AG08395 (cell line): ENCODE results near the gene CRB1.

Source experiments
- DNase-seq: peaks from one replicate; pipeline ENCODE4 v3.0.0; 2012; ENCODE audit warnings: mixed read lengths, low spot score

CRB1 gene

DNA sequence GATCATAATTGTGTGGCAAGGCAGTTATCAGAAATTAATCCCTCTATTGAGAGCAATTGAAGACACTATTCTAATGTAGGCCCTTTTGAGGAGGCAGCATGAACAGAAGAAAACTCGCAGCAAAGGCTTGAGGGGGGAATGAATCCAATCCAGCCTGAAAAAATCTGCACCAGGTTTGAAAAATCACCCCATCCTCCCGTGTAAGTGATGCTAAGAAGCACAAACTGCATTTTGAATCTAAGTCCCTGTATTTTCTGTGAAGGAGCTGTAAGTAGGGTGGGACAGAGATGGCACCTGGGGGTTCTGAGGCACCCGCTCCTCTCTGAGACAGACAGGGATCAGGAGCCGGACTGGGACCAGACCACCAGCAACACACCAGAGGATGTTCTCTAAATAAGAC is at the start of gene CRB1:
CRB1 (plus strand) TSS at position 241 of the 400 bp plus-strand sequence. CDS start 161 bp downstream, outside the sequence.
- peak; percentile 14 for DNase-seq

DNA sequence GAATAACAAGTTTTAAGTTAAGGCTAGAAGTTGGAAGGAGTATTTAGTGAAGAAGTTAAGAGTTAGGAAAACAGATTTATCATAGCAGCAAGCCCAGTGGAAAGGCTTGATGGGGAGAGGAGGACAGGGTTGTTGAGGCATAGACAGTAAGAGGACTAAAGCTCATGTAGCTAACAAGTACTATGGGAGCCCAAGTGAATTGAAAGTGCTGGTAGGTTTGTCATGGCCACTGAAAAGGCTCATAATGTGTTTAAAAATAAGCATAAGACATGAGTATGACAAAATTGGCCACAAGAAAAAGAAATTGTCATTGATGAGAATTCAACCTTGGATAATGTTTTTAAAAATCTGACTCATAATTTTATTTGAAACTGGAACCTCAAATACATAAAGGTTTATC is 49.2 kb upstream of the CRB1 start:
- DNase-seq, result no peak

DNA sequence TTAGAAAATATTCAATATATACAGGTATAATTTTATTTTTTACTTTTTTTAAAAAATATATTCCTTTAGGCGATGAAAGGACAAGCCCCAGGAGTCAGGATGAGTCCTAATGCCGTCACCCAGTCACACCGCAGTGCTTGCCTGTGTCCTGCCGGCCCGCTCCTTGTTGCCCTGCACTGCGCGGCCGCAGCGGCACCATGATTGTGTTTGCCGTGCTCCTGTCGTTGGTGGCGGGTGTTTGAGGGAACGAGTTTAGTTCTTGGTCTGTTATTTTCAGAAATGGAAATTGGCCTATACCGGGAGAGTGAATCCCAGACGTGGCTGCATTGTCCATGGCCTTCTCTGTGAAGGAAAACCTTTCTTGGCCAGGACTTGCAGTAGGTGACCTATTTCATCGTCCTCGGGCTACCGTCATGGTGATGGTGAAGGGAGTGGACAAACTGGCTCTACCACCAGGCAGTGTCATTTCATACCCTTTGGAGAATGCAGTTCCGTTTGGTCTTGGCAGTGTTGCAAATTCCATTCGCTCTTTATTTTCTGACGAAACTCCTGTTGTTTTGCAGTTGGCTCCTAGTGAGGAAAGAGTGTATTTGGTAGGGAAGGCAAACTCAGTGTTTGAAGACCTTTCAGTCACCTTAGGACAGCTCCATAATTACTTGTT is 45.9 kb upstream of the CRB1 start:
- DNase-seq, result no peak

GRCh38 chr1:197222780-197223179 is 45.3 kb upstream of the CRB1 start:
- DNase-seq, result no peak

GRCh38 chr1:197224160-197224559 is 43.9 kb upstream of the CRB1 start:
- DNase-seq, result peak; percentile 28

DNA sequence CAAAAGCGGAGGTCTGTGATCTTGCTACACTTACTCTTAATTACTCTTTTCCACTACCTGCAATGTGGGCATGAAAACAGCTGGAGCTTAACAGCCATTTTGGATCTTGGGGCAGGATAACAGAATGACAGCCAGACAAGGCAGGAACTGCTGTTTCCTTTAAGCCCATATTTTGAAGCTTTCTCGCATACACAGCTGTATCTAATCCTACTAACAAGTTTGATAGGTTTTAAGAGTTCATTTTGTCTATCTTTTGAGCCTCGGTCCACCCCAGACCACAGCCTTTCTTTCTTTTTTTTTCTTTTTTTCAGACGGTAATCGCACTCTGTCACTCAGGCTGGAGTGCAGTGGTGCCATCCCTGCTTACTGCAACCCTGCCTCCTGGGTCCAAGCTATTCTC is 42.4 kb upstream of the CRB1 start:
- no peak for DNase-seq

DNA sequence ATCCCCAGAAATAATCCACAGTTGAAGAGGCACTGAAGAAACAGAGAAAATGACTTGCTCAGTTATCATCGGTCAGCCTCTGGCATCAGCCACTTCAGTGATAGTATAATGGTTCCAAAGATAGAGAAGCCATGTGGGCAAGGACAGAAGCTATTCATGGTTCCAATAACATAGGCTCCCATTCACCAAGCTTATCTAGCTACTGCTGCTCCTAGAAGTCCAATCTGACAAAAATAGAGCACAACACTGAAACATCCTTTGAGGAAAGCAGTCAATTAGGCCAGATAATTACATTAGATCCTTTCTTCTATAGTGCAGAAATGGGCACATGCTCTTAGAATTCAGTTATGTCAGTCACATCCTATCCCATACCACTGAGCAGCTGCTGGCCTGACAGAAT is 33.5 kb upstream of the CRB1 start:
- DNase-seq, result no peak

DNA sequence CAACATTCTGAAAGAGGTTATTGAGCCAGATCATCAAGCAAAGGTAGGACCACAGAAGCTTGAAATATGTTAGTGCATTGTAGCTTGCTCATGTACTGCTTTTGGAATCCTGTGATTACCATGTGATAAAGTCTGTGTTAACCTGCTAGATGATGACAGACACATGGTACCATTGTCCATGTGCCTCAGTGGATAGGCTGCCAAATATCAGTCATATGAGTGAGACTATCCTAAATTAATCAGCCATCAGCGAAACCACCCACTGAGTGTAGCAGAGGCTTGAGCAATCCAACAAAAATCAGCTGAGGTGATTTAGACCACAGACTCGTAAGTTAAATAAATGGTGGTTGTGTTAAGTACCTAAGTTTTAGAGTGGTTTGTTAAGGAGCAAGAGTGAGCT is 32.7 kb upstream of the CRB1 start:
- DNase-seq, result no peak

- no peak for DNase-seq
Measured at GRCh38 chr1:197247465-197247864, 20.6 kb upstream of the CRB1 start.

DNA sequence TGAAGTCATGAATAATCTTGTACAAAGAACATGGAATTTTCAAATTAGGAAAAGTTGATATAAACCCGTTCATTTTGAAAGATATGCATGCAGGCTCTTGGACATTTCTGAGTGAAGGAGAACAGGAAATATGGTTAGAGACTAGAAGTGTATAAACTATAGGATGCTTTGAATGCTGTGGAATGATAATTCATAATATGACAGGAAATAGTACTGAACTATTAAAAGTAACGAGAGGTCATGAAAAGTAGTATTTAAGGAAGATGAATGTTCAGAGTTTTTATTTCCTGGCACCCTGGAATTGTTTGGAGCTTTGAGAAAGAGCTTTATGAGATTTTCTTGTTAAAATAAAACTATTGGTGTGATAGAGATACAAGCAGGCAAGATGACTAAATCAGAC is 18.7 kb upstream of the CRB1 start:
- no peak for DNase-seq

DNA sequence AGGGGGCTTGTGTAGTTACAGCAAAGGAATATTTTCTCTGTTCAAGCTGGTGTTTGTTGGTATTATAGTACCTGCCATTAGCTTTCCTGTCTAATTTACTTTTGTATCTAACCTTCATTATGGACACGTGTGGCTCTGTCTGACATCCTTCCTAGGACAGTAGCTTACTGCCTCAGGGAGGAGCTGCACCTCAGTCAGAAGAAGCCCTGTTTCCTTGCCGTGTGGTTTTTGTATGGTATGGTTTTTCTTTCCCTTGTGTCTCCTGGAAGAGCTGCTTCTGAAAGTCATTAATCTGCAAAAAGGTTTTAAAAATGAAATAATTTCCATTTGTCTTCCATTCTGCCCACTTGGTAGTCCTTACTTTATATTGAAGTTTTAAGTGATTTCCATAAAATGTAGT is 17.4 kb upstream of the CRB1 start:
- no peak for DNase-seq

DNA sequence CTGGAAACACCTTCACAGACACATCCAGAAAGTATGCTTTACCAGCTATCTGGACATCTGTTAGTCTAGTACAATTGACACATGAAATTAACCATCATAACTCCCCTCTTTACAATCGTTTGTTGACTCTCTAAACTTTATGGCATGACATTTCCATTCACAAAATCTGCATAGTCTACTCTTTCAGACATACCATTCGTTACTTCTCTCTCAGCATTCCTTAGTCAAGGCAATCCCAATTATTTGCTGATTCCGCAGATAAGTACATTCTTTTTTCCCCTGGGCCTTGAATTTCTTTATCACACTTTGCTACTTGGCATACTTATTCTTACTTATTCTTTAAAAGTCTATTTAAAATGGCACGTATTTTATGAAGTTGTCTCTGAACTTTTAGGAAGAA is 15.1 kb upstream of the CRB1 start:
- DNase-seq, result no peak

GRCh38 chr1:197254866-197255265 is 13.2 kb upstream of the CRB1 start:
- DNase-seq, result no peak

GRCh38 chr1:197264936-197265567 is 3.0 kb upstream of the CRB1 start:
- no peak for DNase-seq

- no peak for DNase-seq
Measured at GRCh38 chr1:197269053-197269452, 1.0 kb downstream of the CRB1 start.

DNA sequence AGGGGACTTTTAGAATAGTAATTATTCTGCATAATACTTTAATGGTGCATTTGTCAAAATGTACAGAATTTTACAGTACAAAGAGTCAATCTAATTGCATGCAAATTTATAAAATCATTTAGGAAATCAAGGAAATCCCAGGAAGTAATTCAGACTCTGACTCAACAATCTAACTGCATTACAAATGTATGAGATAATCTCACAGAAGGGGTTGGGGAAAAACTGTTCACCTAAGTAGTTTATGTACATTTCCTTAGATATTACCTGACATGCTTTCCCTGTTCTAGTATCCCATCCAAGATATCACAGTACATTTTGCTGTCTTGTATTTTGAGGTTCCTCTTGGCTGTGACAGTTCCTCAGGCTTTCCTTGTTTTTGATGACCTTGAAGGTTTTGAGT is 4.7 kb downstream of the CRB1 start:
- DNase-seq, result no peak

DNA sequence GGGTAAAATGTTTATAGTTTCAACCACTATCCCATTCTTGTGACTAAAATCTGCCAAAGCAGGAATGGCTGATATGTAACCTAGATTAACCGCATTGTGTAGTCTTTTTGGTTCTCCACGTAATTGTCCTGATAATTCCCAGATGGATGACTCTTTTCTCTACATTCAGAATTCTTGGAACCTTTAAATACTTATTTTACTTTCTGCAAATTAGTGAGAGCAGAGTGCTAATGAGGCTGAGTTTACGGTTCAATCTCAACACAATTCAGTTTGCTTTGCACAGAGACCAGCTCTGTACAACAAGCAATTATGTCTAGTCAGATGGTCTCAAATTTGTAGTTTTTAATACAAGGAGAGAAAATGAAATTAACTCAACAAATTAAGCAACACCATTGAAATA is 9.1 kb downstream of the CRB1 start:
- DNase-seq, result no peak

DNA sequence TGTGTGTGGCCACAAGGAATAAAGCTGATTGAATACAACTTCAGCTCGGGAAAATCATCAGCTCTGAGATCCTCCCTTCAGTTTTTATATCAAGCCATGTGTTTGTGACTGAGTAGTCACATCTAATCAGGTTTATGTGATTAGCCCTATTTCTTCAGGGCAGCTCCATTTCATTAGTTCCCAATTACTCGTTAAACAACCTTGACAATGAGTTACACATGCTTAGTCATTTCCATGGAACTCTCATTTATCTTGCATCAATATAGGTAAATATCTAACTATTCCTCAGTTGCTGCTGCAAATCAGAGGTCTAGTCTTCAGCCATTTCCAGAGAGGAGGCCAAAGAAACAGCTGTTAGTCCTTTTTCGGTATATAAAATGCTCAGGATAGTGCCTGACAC is 16.3 kb downstream of the CRB1 start:
- no peak for DNase-seq

DNA sequence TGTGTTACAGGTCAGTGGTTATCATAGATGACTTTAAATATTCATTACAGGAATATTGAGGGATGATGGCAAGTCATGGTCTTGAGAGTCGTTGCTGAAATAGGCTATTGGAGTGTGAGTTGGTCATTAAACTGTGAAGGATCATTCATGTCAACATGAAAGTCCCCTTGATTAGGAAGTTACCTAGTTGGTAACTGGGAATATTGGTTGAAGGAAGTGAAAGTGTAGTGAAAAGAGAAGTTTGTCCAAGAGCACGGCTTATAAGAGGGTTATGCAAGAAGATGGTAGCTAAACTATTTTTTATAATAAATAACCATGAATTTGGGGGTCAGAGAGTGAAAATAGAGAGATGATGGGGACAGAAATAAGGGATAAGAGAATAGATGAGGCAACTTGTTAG is 16.9 kb downstream of the CRB1 start:
- no peak for DNase-seq

GRCh38 chr1:197285526-197286205 is 17.6 kb downstream of the CRB1 start:
- no peak for DNase-seq

DNA sequence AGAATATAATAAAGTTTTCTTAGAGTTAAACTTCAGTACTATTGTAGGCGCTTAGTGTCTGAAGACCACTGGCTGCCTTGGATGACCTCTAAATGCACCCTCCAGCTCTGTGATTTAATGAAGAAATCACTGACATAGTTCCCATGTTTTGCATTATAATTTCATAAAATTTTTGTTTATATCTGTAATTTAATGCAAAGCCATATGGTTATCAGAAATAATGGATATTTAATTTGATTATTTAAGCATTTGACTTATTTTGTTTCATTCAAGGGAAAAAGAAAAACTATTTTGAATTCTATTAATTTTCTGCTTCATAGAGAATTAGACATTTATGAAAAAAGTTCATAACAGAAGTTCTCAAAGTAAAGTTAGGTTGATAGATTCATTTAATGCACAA is 18.6 kb downstream of the CRB1 start:
- no peak for DNase-seq

- no peak for DNase-seq
Measured at GRCh38 chr1:197287863-197288262, 19.8 kb downstream of the CRB1 start.

- peak; percentile 58 for DNase-seq
Measured at GRCh38 chr1:197302775-197303174, 34.7 kb downstream of the CRB1 start.

- no peak for DNase-seq
Measured at GRCh38 chr1:197303463-197303862, 35.4 kb downstream of the CRB1 start.
